ENCODE measurements around the gene POLK.
"Not testable (repeated sequence)": the region's sequence is repeated elsewhere in the genome, so short reads cannot be mapped to it uniquely, and the experiment has no call there.

POLK gene

DNA sequence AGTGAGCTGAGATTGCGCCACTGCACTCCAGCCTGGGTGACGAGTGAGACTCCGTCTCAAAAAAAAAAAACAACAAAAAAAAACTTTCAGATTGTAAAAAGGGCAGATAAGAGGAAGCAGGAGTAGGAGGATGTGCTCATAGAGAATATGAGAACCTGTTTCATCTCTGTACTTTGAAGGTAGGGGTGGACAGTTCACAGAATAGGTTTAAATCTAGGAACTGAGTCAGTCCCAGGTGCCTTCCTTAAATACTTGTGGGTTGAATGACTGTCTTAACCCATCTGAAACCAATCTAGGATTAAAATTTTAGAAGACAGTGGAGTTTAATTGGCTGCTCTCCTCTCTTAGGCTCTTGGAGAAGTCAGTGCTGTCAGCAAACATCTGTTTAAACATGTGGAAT lies 12.4 kb downstream of the POLK start:
- no peak overlapping the region for H3K9ac ChIP-seq (ENCODE audit: low read length in 2 of 2)
- no peak overlapping the region for H3K27ac ChIP-seq (ENCODE audit: low read length)
- H3K4me1 ChIP-seq (ENCODE audit: control insufficient read depth, insufficient read depth, low read length), result no peaks in the 10 kb centered on the region
- no peaks in the 10 kb centered on the region for H3K27me3 ChIP-seq (ENCODE audit: control insufficient read depth in 1 of 2, insufficient read depth in 2 of 2, low read length in 2 of 2)
- H3K36me3 ChIP-seq (ENCODE audit: control insufficient read depth in 2 of 2, insufficient read depth in 2 of 2, low read length in 2 of 2), result no peaks in the 10 kb centered on the region
- peaks cover 0 to 5% of the 10 kb centered on the region in 2 donors for H3K9me3 ChIP-seq (ENCODE audit: control insufficient read depth in 2 of 2, low read length in 2 of 2)
- no peak overlapping the region for H3K4me3 ChIP-seq (ENCODE audit: low read length in 2 of 2)

DNA sequence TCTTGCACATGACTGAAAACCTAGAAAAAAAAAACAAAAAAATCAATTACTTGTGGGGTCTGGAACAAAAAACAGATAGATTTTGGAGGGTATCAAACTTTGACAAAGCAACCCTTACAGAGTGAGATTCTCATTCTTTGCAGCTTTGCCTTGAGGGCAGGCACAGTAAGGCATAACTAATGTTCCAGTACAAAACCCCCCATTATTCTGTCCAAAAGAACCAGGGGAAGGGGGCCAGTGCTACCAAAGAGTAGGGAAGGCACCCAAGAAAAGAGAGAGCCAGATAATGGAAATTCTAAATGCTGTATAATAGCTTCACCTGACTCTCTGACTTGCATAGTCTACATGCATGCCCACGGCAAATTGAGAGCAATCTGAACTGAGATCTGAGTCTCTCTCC lies 12.9 kb downstream of the POLK start:
- H3K4me1 ChIP-seq (ENCODE audit: control insufficient read depth, insufficient read depth, low read length), result no peaks in the 10 kb centered on the region
- peaks cover 0 to 5% of the 10 kb centered on the region in 2 donors for H3K9me3 ChIP-seq (ENCODE audit: control insufficient read depth in 2 of 2, low read length in 2 of 2)
- H3K36me3 ChIP-seq (ENCODE audit: control insufficient read depth in 2 of 2, insufficient read depth in 2 of 2, low read length in 2 of 2), result no peaks in the 10 kb centered on the region
- H3K4me3 ChIP-seq (ENCODE audit: low read length in 2 of 2), result no peak overlapping the region
- no peak overlapping the region for H3K27ac ChIP-seq (ENCODE audit: low read length)
- no peaks in the 10 kb centered on the region for H3K27me3 ChIP-seq (ENCODE audit: control insufficient read depth in 1 of 2, insufficient read depth in 2 of 2, low read length in 2 of 2)
- no peak overlapping the region for H3K9ac ChIP-seq (ENCODE audit: low read length in 2 of 2)

DNA sequence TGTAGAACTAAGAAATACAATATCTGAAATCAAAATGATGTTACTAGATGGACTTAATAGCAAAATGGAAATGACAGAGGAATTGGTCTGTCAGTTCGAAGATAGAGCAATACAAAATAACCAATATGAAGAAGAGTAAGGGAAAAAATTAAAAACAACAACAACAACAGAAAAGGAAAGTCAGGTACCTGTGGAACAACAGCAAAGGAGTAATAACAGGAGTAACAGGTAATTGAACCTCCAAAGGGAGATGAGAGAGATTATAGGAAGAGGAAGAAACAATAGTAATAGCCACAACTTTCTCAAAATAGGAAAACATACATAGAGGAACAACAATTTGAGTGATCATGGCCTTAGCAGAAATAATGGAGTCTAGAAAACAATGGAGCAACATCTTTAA lies 13.7 kb downstream of the POLK start:
- Histone ChIP-seq H3K9ac (ENCODE audit: low read length in 2 of 2) (no peak overlapping the region), H3K27ac (ENCODE audit: low read length) (no peak overlapping the region), H3K4me3 (ENCODE audit: low read length in 2 of 2) (no peak overlapping the region), H3K9me3 (ENCODE audit: control insufficient read depth in 2 of 2, low read length in 2 of 2) (peaks cover 0 to 5% of the 10 kb centered on the region in 2 donors), H3K36me3 (ENCODE audit: control insufficient read depth in 2 of 2, insufficient read depth in 2 of 2, low read length in 2 of 2) (no peaks in the 10 kb centered on the region), H3K4me1 (ENCODE audit: control insufficient read depth, insufficient read depth, low read length) (no peaks in the 10 kb centered on the region), H3K27me3 (ENCODE audit: control insufficient read depth in 1 of 2, insufficient read depth in 2 of 2, low read length in 2 of 2) (no peaks in the 10 kb centered on the region)

DNA sequence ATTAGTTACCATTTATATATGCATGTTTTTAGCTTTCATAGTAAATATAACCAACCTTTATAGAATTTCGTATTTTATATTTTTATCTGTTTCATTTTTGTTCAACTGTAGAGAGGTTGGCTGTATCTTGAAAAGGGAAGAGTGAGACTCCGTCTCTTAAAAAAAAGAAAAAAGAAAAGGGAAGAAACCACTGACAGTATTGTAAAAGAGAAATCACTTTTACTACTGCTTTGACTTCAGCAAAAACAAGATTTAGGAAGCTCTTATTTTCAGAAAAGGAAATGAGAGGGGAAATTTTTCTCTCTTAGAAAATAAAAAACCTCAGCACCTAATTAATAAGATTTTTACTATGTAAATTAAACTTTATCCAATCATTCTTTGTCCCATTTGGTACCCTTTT lies 14.4 kb downstream of the POLK start:
- Histone ChIP-seq H3K4me1 (ENCODE audit: control insufficient read depth, insufficient read depth, low read length) (no peaks in the 10 kb centered on the region), H3K27me3 (ENCODE audit: control insufficient read depth in 1 of 2, insufficient read depth in 2 of 2, low read length in 2 of 2) (no peaks in the 10 kb centered on the region), H3K36me3 (ENCODE audit: control insufficient read depth in 2 of 2, insufficient read depth in 2 of 2, low read length in 2 of 2) (no peaks in the 10 kb centered on the region), H3K4me3 (ENCODE audit: low read length in 2 of 2) (no peak overlapping the region), H3K27ac (ENCODE audit: low read length) (no peak overlapping the region), H3K9me3 (ENCODE audit: control insufficient read depth in 2 of 2, low read length in 2 of 2) (peaks cover 0 to 5% of the 10 kb centered on the region in 2 donors), H3K9ac (ENCODE audit: low read length in 2 of 2) (no peak overlapping the region)

DNA sequence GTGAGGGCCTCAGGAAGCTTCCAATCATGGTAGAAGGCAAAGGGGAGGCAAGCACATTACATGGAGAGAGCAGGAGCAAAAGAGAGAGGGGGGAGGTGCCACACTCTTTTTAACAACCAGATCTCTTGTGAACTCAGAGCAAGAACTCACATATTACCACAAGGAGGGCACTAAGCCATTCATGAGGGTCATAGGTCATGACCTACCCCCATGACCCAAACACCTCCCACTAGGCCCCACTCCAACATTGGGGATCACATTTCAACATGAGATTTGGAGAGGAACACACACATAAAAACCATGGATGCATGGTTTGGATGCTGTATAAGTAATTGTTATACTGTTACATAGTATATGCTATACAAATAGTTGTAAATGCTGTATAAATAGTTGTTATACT lies 17.5 kb downstream of the POLK start:
- Histone ChIP-seq H3K36me3 (ENCODE audit: control insufficient read depth in 2 of 2, insufficient read depth in 2 of 2, low read length in 2 of 2) (no peaks in the 10 kb centered on the region), H3K9ac (ENCODE audit: low read length in 2 of 2) (no peak overlapping the region), H3K9me3 (ENCODE audit: control insufficient read depth in 2 of 2, low read length in 2 of 2) (no peaks in the 10 kb centered on the region), H3K27me3 (ENCODE audit: control insufficient read depth in 1 of 2, insufficient read depth in 2 of 2, low read length in 2 of 2) (no peaks in the 10 kb centered on the region), H3K4me1 (ENCODE audit: control insufficient read depth, insufficient read depth, low read length) (no peaks in the 10 kb centered on the region), H3K27ac (ENCODE audit: low read length) (no peak overlapping the region), H3K4me3 (ENCODE audit: low read length in 2 of 2) (no peak overlapping the region)

DNA sequence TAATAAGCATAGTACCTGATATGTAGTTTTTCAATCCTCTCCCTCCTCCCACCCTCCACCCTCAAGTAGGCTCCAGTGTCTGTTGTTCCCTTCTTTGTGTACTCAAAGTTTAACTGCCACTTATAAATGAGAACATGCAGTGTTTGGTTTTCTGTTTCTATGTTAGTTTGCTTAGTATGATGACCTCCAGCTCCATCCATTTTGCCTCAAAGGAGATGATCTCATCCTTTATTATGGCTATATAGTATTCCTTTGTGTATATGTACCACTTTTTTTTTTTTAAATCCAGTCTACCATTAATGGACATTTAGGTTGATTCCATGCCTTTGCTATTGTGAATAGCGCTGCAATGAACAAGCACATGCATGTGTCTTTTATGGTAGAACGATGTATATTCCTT lies 20.5 kb downstream of the POLK start:
- no peak overlapping the region for H3K27ac ChIP-seq (ENCODE audit: low read length)
- no peaks in the 10 kb centered on the region for H3K36me3 ChIP-seq (ENCODE audit: control insufficient read depth in 2 of 2, insufficient read depth in 2 of 2, low read length in 2 of 2)
- H3K9me3 ChIP-seq (ENCODE audit: control insufficient read depth in 2 of 2, low read length in 2 of 2), result peaks cover 0 to 2% of the 10 kb centered on the region in 2 donors
- no peak overlapping the region for H3K9ac ChIP-seq (ENCODE audit: low read length in 2 of 2)
- H3K4me3 ChIP-seq (ENCODE audit: low read length in 2 of 2), result no peak overlapping the region
- H3K27me3 ChIP-seq (ENCODE audit: control insufficient read depth in 1 of 2, insufficient read depth in 2 of 2, low read length in 2 of 2), result no peaks in the 10 kb centered on the region
- no peaks in the 10 kb centered on the region for H3K4me1 ChIP-seq (ENCODE audit: control insufficient read depth, insufficient read depth, low read length)

DNA sequence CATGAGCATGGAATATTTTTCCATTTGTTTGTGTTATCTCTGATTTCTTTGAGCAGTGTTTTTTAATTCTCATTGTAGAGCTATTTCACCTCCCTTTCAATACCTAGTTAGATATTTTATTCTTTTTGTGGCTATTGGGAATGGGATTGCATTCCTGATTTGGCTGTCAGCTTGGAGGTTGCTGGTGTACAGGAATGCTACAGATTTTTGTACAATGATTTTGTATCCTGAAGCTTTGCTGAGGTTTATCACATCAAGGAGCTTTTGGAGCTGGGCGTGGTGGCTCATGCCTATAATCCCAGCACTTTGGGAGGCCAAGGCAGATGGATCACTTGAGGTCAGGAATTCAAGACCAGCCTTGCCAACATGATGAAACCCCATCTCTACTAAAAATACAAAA lies 22.0 kb downstream of the POLK start:
- H3K27me3 ChIP-seq (ENCODE audit: control insufficient read depth in 1 of 2, insufficient read depth in 2 of 2, low read length in 2 of 2); H3K4me1 ChIP-seq (ENCODE audit: control insufficient read depth, insufficient read depth, low read length); H3K9me3 ChIP-seq (ENCODE audit: control insufficient read depth in 2 of 2, low read length in 2 of 2); H3K4me3 ChIP-seq (ENCODE audit: low read length in 2 of 2); H3K27ac ChIP-seq (ENCODE audit: low read length); H3K36me3 ChIP-seq (ENCODE audit: control insufficient read depth in 2 of 2, insufficient read depth in 2 of 2, low read length in 2 of 2); H3K9ac ChIP-seq (ENCODE audit: low read length in 2 of 2): not testable (repeated sequence)

DNA sequence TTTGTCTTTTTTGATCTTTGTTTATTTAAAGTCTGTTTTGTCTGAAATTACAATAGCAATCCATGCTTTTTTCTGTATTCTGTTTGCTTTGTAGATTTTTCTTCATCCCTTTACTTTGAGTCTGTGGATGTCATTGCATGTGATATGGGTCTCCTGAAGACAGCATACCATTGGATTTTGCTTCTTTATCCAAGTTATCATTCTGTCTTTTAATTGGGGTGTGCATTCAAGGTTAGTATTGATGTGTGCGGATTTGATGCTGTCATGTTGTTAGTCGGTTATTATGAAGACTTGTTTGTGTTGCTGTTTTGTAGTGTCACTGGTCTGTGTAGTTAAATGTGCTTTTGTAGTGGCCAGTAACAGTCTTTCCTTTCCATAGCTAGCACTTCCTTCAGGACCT lies 23.0 kb downstream of the POLK start:
- Histone ChIP-seq H3K4me1 (ENCODE audit: control insufficient read depth, insufficient read depth, low read length) (no peaks in the 10 kb centered on the region), H3K36me3 (ENCODE audit: control insufficient read depth in 2 of 2, insufficient read depth in 2 of 2, low read length in 2 of 2) (no peaks in the 10 kb centered on the region), H3K9ac (ENCODE audit: low read length in 2 of 2) (no peak overlapping the region), H3K4me3 (ENCODE audit: low read length in 2 of 2) (no peak overlapping the region), H3K9me3 (ENCODE audit: control insufficient read depth in 2 of 2, low read length in 2 of 2) (peaks cover 0 to 2% of the 10 kb centered on the region in 2 donors), H3K27ac (ENCODE audit: low read length) (no peak overlapping the region), H3K27me3 (ENCODE audit: control insufficient read depth in 1 of 2, insufficient read depth in 2 of 2, low read length in 2 of 2) (no peaks in the 10 kb centered on the region)

DNA sequence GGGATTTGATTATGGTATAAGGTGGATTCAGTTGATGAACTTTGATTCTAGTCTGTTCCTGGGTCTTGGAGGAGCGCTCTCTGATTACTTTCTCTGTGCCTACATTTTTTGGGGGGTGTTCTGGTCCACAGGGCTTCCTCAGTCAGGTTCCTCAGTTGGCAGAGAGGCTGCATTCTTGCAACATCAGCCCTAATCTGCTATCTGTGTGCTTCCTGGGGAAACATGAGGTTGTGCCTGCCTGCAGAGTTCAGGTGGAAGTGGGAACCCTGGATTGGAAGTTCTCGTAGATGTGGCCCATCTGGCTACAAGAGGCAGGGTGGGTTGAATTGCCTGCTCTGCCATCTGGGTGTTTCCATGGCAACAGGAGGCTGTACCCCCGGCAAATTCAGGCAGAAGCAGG lies 24.5 kb downstream of the POLK start:
- H3K36me3 ChIP-seq (ENCODE audit: control insufficient read depth in 2 of 2, insufficient read depth in 2 of 2, low read length in 2 of 2), result no peaks in the 10 kb centered on the region

DNA sequence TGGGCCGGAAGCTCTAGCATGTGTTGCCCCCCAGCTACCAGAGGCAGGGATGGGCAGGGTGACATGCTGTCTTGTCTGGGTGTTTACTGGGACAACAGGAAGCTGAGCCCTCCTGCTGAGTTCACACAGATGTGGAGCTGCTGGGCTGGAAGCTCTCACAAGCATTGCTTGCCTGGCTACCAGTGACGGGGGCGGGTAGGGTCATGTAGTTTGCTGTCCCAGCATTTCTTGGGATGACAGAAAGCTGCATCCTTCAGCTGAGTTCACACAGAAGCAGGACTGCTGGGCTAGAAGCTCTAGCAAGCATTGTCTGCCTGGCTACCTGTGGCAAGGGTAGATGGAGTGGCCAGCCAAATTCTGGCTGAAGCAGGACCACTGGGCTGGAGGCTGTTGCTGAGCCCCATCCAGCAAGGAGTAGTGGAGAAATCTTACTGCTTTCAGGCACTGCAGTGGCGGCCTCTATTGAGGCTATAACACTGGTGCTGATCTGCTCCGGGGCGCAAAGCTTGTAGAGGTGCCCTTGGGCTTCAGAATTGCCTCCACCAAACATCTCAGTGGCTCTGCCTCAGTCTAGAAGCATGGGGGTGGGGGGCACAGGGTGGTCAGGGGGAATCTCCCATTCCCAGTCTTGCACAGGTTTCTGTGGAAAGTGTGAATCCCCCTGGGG lies 25.1 kb downstream of the POLK start:
- Histone ChIP-seq H3K27ac (ENCODE audit: low read length) (no peak overlapping the region), H3K27me3 (ENCODE audit: control insufficient read depth in 1 of 2, insufficient read depth in 2 of 2, low read length in 2 of 2) (no peaks in the 10 kb centered on the region), H3K9me3 (ENCODE audit: control insufficient read depth in 2 of 2, low read length in 2 of 2) (peaks cover 0 to 2% of the 10 kb centered on the region in 2 donors), H3K4me3 (ENCODE audit: low read length in 2 of 2) (no peak overlapping the region), H3K9ac (ENCODE audit: low read length in 2 of 2) (no peak overlapping the region), H3K36me3 (ENCODE audit: control insufficient read depth in 2 of 2, insufficient read depth in 2 of 2, low read length in 2 of 2) (no peaks in the 10 kb centered on the region), H3K4me1 (ENCODE audit: control insufficient read depth, insufficient read depth, low read length) (no peaks in the 10 kb centered on the region)

More for the DNA sequence above, 24.5 kb downstream of the POLK start:
- Histone ChIP-seq H3K9me3 (ENCODE audit: control insufficient read depth in 2 of 2, low read length in 2 of 2) (peaks cover 0 to 2% of the 10 kb centered on the region in 2 donors), H3K9ac (ENCODE audit: low read length in 2 of 2) (no peak overlapping the region), H3K4me3 (ENCODE audit: low read length in 2 of 2) (no peak overlapping the region), H3K27ac (ENCODE audit: low read length) (no peak overlapping the region), H3K4me1 (ENCODE audit: control insufficient read depth, insufficient read depth, low read length) (no peaks in the 10 kb centered on the region), H3K27me3 (ENCODE audit: control insufficient read depth in 1 of 2, insufficient read depth in 2 of 2, low read length in 2 of 2) (no peaks in the 10 kb centered on the region)

DNA sequence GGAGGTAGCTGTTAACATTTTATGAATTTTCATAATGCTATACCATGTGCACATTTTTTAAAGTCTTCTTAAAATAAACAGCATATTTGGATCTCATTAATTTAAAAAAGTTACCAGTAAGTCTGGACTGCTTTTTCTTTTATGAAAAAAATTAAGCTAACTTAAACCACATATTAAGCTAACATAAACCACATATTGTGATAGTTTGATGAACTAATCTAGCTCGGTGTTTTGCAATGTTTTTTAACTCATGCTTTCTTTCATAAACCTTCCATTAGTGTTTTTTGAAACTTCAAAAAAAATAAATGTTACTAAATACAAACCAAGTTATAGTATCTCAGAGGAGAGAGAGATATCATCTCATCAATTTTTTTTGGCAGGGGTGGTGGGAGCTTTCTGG lies 26.5 kb downstream of the POLK start:
- no peaks in the 10 kb centered on the region for H3K27me3 ChIP-seq (ENCODE audit: control insufficient read depth in 1 of 2, insufficient read depth in 2 of 2, low read length in 2 of 2)
- no peak overlapping the region for H3K4me3 ChIP-seq (ENCODE audit: low read length in 2 of 2)
- no peak overlapping the region for H3K27ac ChIP-seq (ENCODE audit: low read length)
- no peaks in the 10 kb centered on the region for H3K36me3 ChIP-seq (ENCODE audit: control insufficient read depth in 2 of 2, insufficient read depth in 2 of 2, low read length in 2 of 2)
- peaks cover 0 to 2% of the 10 kb centered on the region in 2 donors for H3K9me3 ChIP-seq (ENCODE audit: control insufficient read depth in 2 of 2, low read length in 2 of 2)
- no peaks in the 10 kb centered on the region for H3K4me1 ChIP-seq (ENCODE audit: control insufficient read depth, insufficient read depth, low read length)
- H3K9ac ChIP-seq (ENCODE audit: low read length in 2 of 2), result no peak overlapping the region
